B cell (primary cell): ENCODE data around the gene AUTS2. TPM values are rescaled to one million over a fixed set of nuclear protein-coding genes. Genes with fewer than 3 reads are reported as not detected.

ENCODE experiments used
- ATAC-seq: fragments of 200-7000 bp; cut with Tn5 transposase; one replicate; pipeline ENCODE4 v1.10.0; 2021; ENCODE audit warnings: low read depth, mild to moderate bottlenecking, moderate number of reproducible peaks, moderate library complexity
- CTCF ChIA-PET: fragments of 350-600 bp; sonication (Branson Sonifier 250); formaldehyde crosslinking; loops from one replicate; lab custom pipeline; 2021; ENCODE audit warnings: antibody characterized with exemption, inconsistent platforms; lab: Charles Lee
- POLR2A ChIA-PET: fragments of 350-600 bp; sonication (Branson Sonifier 250); formaldehyde crosslinking; loops from one replicate; lab custom pipeline; 2021; ENCODE audit warnings: antibody characterized with exemption; lab: Charles Lee
- DNase-seq: peaks from one replicate; pipeline ENCODE4 v3.0.0; 2013
- H2AFZ ChIP-seq: 2 replicates; pipeline ENCODE4 v1.6.1; 2012; ENCODE audit warnings: mild to moderate bottlenecking, low read depth, low read length; ENCODE audit not compliant: insufficient read depth, poor library complexity, severe bottlenecking
- H3K27ac ChIP-seq, 2 donors: 1 replicate in 1 of 2; 2 replicates in 1 of 2; pipeline ENCODE4 v1.5.1; 2012 to 2013; ENCODE audit warnings: low read length in 2 of 2, mild to moderate bottlenecking in 2 of 2, moderate library complexity in 1 of 2
- H3K27me3 ChIP-seq, 4 experiments: fragments of 200-600 bp in 1 of 4; sonication (generic) in 1 of 4; replicated peaks in 1 of 4; 1 replicate in 2 of 4; 2 replicates in 2 of 4; pipeline versions ENCODE4 v1.6.1 to v1.7.0; 2013 to 2016; ENCODE audit warnings: low read length in 3 of 4, mild to moderate bottlenecking in 2 of 4, mixed read lengths in 1 of 4, moderate library complexity in 1 of 4; ENCODE audit not compliant: insufficient read depth in 4 of 4, control insufficient read depth in 3 of 4; ENCODE audit errors: control extremely low read depth in 1 of 4
- H3K36me3 ChIP-seq, 2 experiments: replicated peaks in 1 of 2; 1 replicate in 1 of 2; 2 replicates in 1 of 2; pipeline versions ENCODE4 v1.6.1 to v1.7.1; 2013; ENCODE audit warnings: low read length in 1 of 2; ENCODE audit not compliant: insufficient read depth in 2 of 2, control insufficient read depth in 1 of 2; ENCODE audit errors: control extremely low read depth in 1 of 2, extremely low read depth in 1 of 2
- H3K4me1 ChIP-seq, 2 donors: fragments of 200-600 bp in 1 of 2; sonication (generic) in 1 of 2; 1 replicate in 1 of 2; 2 replicates in 1 of 2; pipeline versions ENCODE4 v1.5.1 to v1.6.1; 2013 to 2017; ENCODE audit warnings: low read length in 2 of 2; ENCODE audit not compliant: control insufficient read depth in 2 of 2, insufficient read depth in 2 of 2
- H3K4me2 ChIP-seq: replicated peaks from 2 replicates; pipeline ENCODE3; 2012; ENCODE audit warnings: mild to moderate bottlenecking, low read depth, low read length; ENCODE audit not compliant: poor library complexity, severe bottlenecking
- H3K4me3 ChIP-seq, 5 experiments: fragments of 200-600 bp in 1 of 5; sonication (generic) in 1 of 5; 1 replicate in 3 of 5; 2 replicates in 2 of 5; pipeline versions ENCODE4 v1.5.1 to v1.7.0; 2011 to 2016; ENCODE audit warnings: low read length in 4 of 5, mild to moderate bottlenecking in 4 of 5, low read depth in 2 of 5, control low read depth in 1 of 5, moderate library complexity in 1 of 5; ENCODE audit not compliant: insufficient read depth in 1 of 5; ENCODE audit errors: control extremely low read depth in 1 of 5, extremely low read depth in 1 of 5
- H3K79me2 ChIP-seq: fragments of 200-600 bp; sonication (generic); one replicate; pipeline ENCODE4 v1.6.0; 2016; ENCODE audit warnings: low read length; ENCODE audit not compliant: control insufficient read depth, insufficient read depth
- H3K9ac ChIP-seq: fragments of 200-600 bp; sonication (generic); 2 replicates; pipeline ENCODE4 v1.6.1; 2017; ENCODE audit warnings: mild to moderate bottlenecking, low read length, moderate library complexity
- H3K9me3 ChIP-seq, 3 donors: one replicate each; pipeline versions ENCODE4 v1.6.1 to v1.7.1; 2013; ENCODE audit warnings: low read length in 2 of 3; ENCODE audit not compliant: control insufficient read depth in 2 of 3, insufficient read depth in 1 of 3; ENCODE audit errors: control extremely low read depth in 1 of 3
- H4K20me1 ChIP-seq: 2 replicates; pipeline ENCODE4 v1.6.0; 2012; ENCODE audit warnings: mild to moderate bottlenecking, low read length; ENCODE audit not compliant: insufficient read depth, control insufficient read depth, poor library complexity, severe bottlenecking
- H3K27ac Mint-ChIP-seq: one replicate; pipeline ENCODE4 v1.8.0; 2021; ENCODE audit warnings: mixed read lengths
- H3K27me3 Mint-ChIP-seq: one replicate; pipeline ENCODE4 v1.8.0; 2021; ENCODE audit warnings: mixed read lengths
- H3K4me1 Mint-ChIP-seq: one replicate; pipeline ENCODE4 v1.8.0; 2021; ENCODE audit warnings: mixed read lengths
- H3K4me3 Mint-ChIP-seq: one replicate; pipeline ENCODE4 v1.8.0; 2021; ENCODE audit warnings: mixed read lengths
- H3K9me3 Mint-ChIP-seq: one replicate; pipeline ENCODE4 v1.8.0; 2022; ENCODE audit warnings: mixed read lengths; ENCODE audit not compliant: insufficient read depth
- CTCF ChIP-seq: fragments of 200-600 bp; IDR thresholded peaks from one replicate; pipeline ENCODE4 v1.8.0; 2022; ENCODE audit warnings: antibody characterized with exemption, mild to moderate bottlenecking
- EZH2 ChIP-seq: IDR thresholded peaks from 2 replicates; pipeline ENCODE4 v1.6.1; 2012; ENCODE audit warnings: borderline replicate concordance, low read depth, mild to moderate bottlenecking, moderate library complexity, low read length; ENCODE audit not compliant: insufficient read depth, poor library complexity, severe bottlenecking
- WGBS: methylation state at CpG from one replicate; pipeline ENCODE4 v1.1.5; 2013; ENCODE audit warnings: missing lambda C conversion rate; ENCODE audit not compliant: insufficient coverage; 5-methylcytosine and 5-hydroxymethylcytosine counted together
- intact Hi-C: fragments of 100-400 bp; cut with micrococcal nuclease; formaldehyde crosslinking; loops from one replicate; pipeline ENCODE4 v1.10.0; 2022
- polyA plus RNA-seq: library from polyadenylated mRNA; depleted of rRNA; stranded (reverse); fragments of >200 nt; gene quantifications from 2 replicates; pipeline ENCODE4 v1.2.3, GENCODE V29; 2012
- total RNA-seq, 2 donors: library from RNA; stranded (reverse); fragments of 120-200 nt in 1 of 2; gene quantifications; 1 replicate in 1 of 2; 2 replicates in 1 of 2; pipeline versions ENCODE4 v1.2.3 to v1.2.4, GENCODE V29; 2013 to 2022

AUTS2 gene
- total and polyA plus RNA-seq, 2 donors (not counting 1 experiment from before 2014, with no cell fraction given): 22.3 to 35.0 TPM

GRCh38 chr7:70436790-70437350 lies 838.6 kb downstream of the AUTS2 start:
- ChIA-PET CTCF (interaction anchor here (0.7 kb wide), 1 partner anchor 17 kb away, joined by 4 read pairs; no protein-coding TSS in a partner anchor), POLR2A (no interaction called here)
- no peak overlapping the region for H3K4me3 Mint-ChIP-seq
- ATAC-seq: no peak
- Histone ChIP-seq H3K36me3 (peaks cover 0 to 6% of the 10 kb centered on the region in 2 experiments), H3K4me1 (peaks cover 0 to 2% of the 10 kb centered on the region in 2 donors), H3K27ac (no peak overlapping the region), H3K27me3 (no peaks in the 10 kb centered on the region), H3K9me3 (no peaks in the 10 kb centered on the region), H3K4me2 (no peak overlapping the region), H3K4me3 (no peak overlapping the region), H4K20me1 (no peaks in the 10 kb centered on the region), H3K79me2 (no peaks in the 10 kb centered on the region), H2AFZ (no peak overlapping the region), H3K9ac (no peak overlapping the region)
- H3K27ac Mint-ChIP-seq: no peak overlapping the region
- TF ChIP-seq EZH2 (no peak), CTCF (no peak)
- DNase-seq: no peak
- H3K9me3 Mint-ChIP-seq: no peaks in the 10 kb centered on the region
- no peaks in the 10 kb centered on the region for H3K27me3 Mint-ChIP-seq
- H3K4me1 Mint-ChIP-seq: peaks cover 6% of the 10 kb centered on the region
- intact Hi-C loops: no loop called here
- 91% methylated on average over 4 of the region's 5 CpGs for WGBS

GRCh38 chr7:70439651-70440050 lies 841.4 kb downstream of the AUTS2 start:
- Histone ChIP-seq H3K36me3 (peaks cover 0 to 3% of the 10 kb centered on the region in 2 experiments), H2AFZ (no peak overlapping the region), H3K4me1 (peaks cover 0 to 6% of the 10 kb centered on the region in 2 donors), H3K79me2 (no peaks in the 10 kb centered on the region), H3K27me3 (no peaks in the 10 kb centered on the region), H3K27ac (no peak overlapping the region), H3K9me3 (no peaks in the 10 kb centered on the region), H3K4me2 (no peak overlapping the region), H3K4me3 (no peak overlapping the region), H4K20me1 (no peaks in the 10 kb centered on the region), H3K9ac (no peak overlapping the region)
- no peak overlapping the region for H3K4me3 Mint-ChIP-seq
- no peak for ATAC-seq
- H3K27ac Mint-ChIP-seq: no peak overlapping the region
- H3K4me1 Mint-ChIP-seq: peaks cover 6% of the 10 kb centered on the region
- POLR2A ChIA-PET: no interaction called here
- intact Hi-C loops: no loop called here
- TF ChIP-seq CTCF (no peak), EZH2 (no peak)
- CTCF ChIA-PET: no interaction called here
- H3K27me3 Mint-ChIP-seq: no peaks in the 10 kb centered on the region
- H3K9me3 Mint-ChIP-seq: no peaks in the 10 kb centered on the region
- DNase-seq: no peak
- WGBS: no CpG with 5 or more reads among the region's 2 CpGs
